BLaER1 treated with 17β-estradiol and CSF1 and Interleukin-3, amounts not matched to agents 10 nM and 100 nM (cell line): Measurements from ENCODE around the gene NAV2.
"Not testable (repeated sequence)": the region's sequence is repeated elsewhere in the genome, so short reads cannot be mapped to it uniquely, and the experiment has no call there.

Experiments used
- H3K27ac ChIP-seq, 11 experiments: shearing (Covaris generic); formaldehyde crosslinking; 2 replicates each; pipeline ENCODE4 v1.8.1; 2022
- H3K27me3 ChIP-seq, 11 experiments: shearing (Covaris generic); formaldehyde crosslinking; 2 replicates each; pipeline ENCODE4 v1.8.1; 2022
- H3K36me3 ChIP-seq, 11 experiments: shearing (Covaris generic); formaldehyde crosslinking; 2 replicates each; pipeline ENCODE4 v1.8.1; 2022
- H3K4me1 ChIP-seq, 10 experiments: shearing (Covaris generic); formaldehyde crosslinking; 2 replicates each; pipeline ENCODE4 v1.8.1; 2022
- H3K4me2 ChIP-seq, 11 experiments: shearing (Covaris generic); formaldehyde crosslinking; 2 replicates each; pipeline ENCODE4 v1.8.1; 2022
- H3K4me3 ChIP-seq, 10 experiments: shearing (Covaris generic); formaldehyde crosslinking; 2 replicates each; pipeline ENCODE4 v1.8.1; 2022
- H3K9ac ChIP-seq, 11 experiments: shearing (Covaris generic); formaldehyde crosslinking; 2 replicates each; pipeline ENCODE4 v1.8.1; 2022
- H3K9me3 ChIP-seq, 11 experiments: shearing (Covaris generic); formaldehyde crosslinking; replicated peaks in 1 of 11; 2 replicates each; pipeline ENCODE4 v1.8.1; 2022
- H4K20me1 ChIP-seq, 11 experiments: shearing (Covaris generic); formaldehyde crosslinking; 2 replicates each; pipeline ENCODE4 v1.8.1; 2022
- Cebpa-rat ChIP-seq, 11 experiments: shearing (Covaris generic); IDR thresholded peaks; 2 replicates each; pipeline ENCODE4 v1.8.1; 2022

Gene NAV2

GRCh38 chr11:19957294-19957943, 244.8 kb downstream of the NAV2 start:
- Histone ChIP-seq H3K27ac (no peak overlapping the region), H3K4me3 (no peak overlapping the region), H4K20me1 (no peaks in the 10 kb centered on the region)

DNA sequence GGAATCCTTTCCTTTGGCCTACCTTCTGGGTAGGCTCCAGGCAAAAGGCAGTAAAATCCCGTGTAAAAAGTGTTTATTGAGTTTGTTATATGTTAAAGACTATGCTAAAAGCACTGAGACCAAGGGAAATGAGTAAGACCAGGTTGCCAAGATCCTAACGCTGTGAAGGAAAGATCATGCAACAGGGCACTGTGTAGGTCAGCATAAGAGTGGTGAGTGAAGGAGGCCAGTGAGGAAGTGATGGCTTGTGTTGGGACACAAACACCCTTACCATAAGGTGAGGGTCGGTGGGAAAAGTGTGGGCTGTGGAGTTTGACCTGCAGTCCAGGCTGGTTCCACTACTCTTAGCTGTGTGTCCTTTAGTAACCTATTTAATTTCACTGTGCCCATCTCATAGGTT, 245.6 kb downstream of the NAV2 start:
- Histone ChIP-seq H3K27me3 (no peaks in the 10 kb centered on the region), H3K9ac (no peak overlapping the region), H3K36me3 (no peaks in the 10 kb centered on the region), H3K4me3 (no peak overlapping the region), H4K20me1 (no peaks in the 10 kb centered on the region), H3K4me1 (peaks cover 0 to 18% (median 13%) of the 10 kb centered on the region in 10 experiments; a peak in 13 of 20 replicates), H3K27ac (no peak overlapping the region), H3K9me3 (no peaks in the 10 kb centered on the region), H3K4me2 (peak overlapping the region in 1 of 11 experiments; percentile 48; a peak in 2 of 22 replicates)
- no peak for TF ChIP-seq Cebpa-rat (IDR thresholded peaks at IDR 0.05)

More at GRCh38 chr11:19957294-19957943, 244.8 kb downstream of the NAV2 start:
- no peak for TF ChIP-seq Cebpa-rat (IDR thresholded peaks at IDR 0.05)
- Histone ChIP-seq H3K9ac (no peak overlapping the region), H3K36me3 (no peaks in the 10 kb centered on the region), H3K27me3 (no peaks in the 10 kb centered on the region), H3K9me3 (no peaks in the 10 kb centered on the region), H3K4me2 (no peak overlapping the region), H3K4me1 (peaks cover 0 to 15% (median 13%) of the 10 kb centered on the region in 10 experiments; a peak in 13 of 20 replicates)

GRCh38 chr11:19959210-19959609, 246.6 kb downstream of the NAV2 start:
- H3K4me1 ChIP-seq: peaks cover 0 to 28% (median 22%) of the 10 kb centered on the region in 10 experiments; a peak in 15 of 20 replicates
- H3K36me3 ChIP-seq: no peaks in the 10 kb centered on the region
- no peak overlapping the region for H3K9ac ChIP-seq
- H3K4me2 ChIP-seq: peak overlapping the region in 9 of 11 experiments; percentile 11 to 66 (median 47); a peak in 15 of 22 replicates
- no peaks in the 10 kb centered on the region for H3K9me3 ChIP-seq
- no peak overlapping the region for H3K27ac ChIP-seq
- H3K4me3 ChIP-seq: no peak overlapping the region
- no peaks in the 10 kb centered on the region for H4K20me1 ChIP-seq
- TF ChIP-seq Cebpa-rat (IDR thresholded peaks at IDR 0.05): no peak
- no peaks in the 10 kb centered on the region for H3K27me3 ChIP-seq

DNA sequence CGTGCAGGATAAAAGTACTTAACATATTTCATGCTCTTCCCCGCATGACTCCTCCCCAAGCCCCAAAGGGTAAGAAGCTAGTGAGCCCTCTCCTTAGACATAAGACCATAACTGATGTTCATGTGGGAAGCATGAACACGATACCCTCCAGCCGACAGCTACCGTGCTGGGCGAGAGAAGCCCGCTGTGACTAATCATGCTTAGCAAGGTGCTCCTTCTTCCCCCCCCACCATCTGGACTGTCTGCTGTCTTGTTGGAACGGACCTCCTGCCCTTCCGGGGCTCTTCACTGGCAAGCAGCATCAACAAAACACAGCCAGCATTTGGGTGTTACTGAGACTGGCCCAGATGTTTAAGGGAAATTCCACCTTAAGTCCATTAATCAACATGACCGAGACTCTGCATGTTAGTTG, 247.0 kb downstream of the NAV2 start:
- no peak for TF ChIP-seq Cebpa-rat (IDR thresholded peaks at IDR 0.05)
- no peak overlapping the region for H3K4me3 ChIP-seq
- H3K4me2 ChIP-seq: peak overlapping the region in 9 of 11 experiments; percentile 11 to 66 (median 47); a peak in 16 of 22 replicates
- H3K36me3 ChIP-seq: no peaks in the 10 kb centered on the region
- H3K27ac ChIP-seq: no peak overlapping the region
- H4K20me1 ChIP-seq: no peaks in the 10 kb centered on the region
- H3K27me3 ChIP-seq: no peaks in the 10 kb centered on the region
- peaks cover 0 to 32% (median 26%) of the 10 kb centered on the region in 10 experiments; a peak in 15 of 20 replicates for H3K4me1 ChIP-seq
- no peaks in the 10 kb centered on the region for H3K9me3 ChIP-seq
- no peak overlapping the region for H3K9ac ChIP-seq

DNA sequence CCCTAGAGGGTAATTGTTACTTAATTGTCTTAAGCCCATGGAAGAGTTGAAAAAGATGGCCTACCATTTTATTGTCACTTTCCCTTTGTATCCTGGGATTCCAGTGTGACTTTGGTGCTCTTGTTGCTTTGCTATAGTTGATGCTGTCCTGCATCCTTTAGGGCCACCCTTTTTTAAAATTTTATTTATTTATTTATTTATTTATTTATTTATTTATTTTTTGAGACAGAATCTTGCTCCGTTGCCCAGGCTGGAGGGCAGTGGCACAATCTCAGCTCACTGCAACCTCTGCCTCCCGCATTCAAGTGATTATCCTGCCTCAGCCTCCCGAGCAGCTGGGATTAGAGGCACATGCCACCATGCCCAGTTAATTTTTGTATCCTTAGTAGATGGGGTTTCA, 247.8 kb downstream of the NAV2 start:
- H4K20me1 ChIP-seq, H3K9ac ChIP-seq, H3K9me3 ChIP-seq, H3K36me3 ChIP-seq, H3K27ac ChIP-seq, H3K4me3 ChIP-seq, H3K27me3 ChIP-seq: not testable (repeated sequence)
- Histone ChIP-seq H3K4me2 (peak overlapping the region in 1 of 11 experiments; percentile 66; a peak in 3 of 22 replicates), H3K4me1 (peaks cover 0 to 38% (median 30%) of the 10 kb centered on the region in 10 experiments; a peak in 15 of 20 replicates)

GRCh38 chr11:19961225-19961624, 248.6 kb downstream of the NAV2 start:
- Histone ChIP-seq H4K20me1 (no peaks in the 10 kb centered on the region), H3K9me3 (no peaks in the 10 kb centered on the region), H3K27ac (no peak overlapping the region), H3K4me2 (no peak overlapping the region), H3K27me3 (no peaks in the 10 kb centered on the region), H3K36me3 (no peaks in the 10 kb centered on the region), H3K9ac (no peak overlapping the region), H3K4me3 (no peak overlapping the region), H3K4me1 (peaks cover 0 to 38% (median 30%) of the 10 kb centered on the region in 10 experiments; a peak in 15 of 20 replicates)
- TF ChIP-seq Cebpa-rat (IDR thresholded peaks at IDR 0.05): no peak

DNA sequence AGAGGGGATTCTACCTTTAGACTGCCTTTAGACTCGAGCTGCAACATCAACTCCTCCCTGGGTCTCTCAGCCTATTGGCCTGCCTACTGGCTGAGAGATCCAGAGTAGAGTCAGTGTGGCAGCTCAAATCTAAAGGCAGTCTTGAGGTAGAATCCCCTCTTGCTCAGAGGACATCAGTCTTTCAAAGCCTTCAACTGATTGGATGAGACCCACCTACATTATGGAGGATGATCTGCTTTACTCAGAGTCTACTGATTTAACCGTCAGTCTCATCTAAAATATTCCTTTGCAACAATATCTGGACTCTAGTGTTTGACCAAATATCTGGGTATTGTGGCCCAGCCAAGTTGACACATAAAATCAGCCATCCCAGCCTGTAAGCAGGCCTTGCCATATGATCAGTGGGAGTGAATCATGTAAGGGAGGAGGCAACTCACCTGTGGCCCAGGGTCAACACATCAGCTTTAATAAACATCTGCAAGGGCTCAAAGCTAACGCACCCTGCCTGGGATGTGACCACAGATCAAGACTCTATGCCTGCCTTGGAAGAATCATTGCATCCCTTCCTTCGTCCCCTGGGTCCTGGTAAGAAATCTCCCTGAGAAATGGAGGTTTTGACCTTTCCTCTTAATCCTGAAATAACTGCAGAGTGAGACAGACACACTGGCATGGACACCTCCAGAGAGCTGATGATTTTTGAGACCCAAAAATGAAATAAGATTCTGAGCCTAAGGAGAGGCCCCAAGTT, 249.6 kb downstream of the NAV2 start:
- Histone ChIP-seq H3K36me3 (no peaks in the 10 kb centered on the region), H3K27me3 (no peaks in the 10 kb centered on the region), H3K9ac (no peak overlapping the region), H3K4me2 (no peak overlapping the region), H3K9me3 (no peaks in the 10 kb centered on the region), H3K27ac (no peak overlapping the region), H3K4me3 (no peak overlapping the region), H4K20me1 (no peaks in the 10 kb centered on the region), H3K4me1 (peaks cover 0 to 38% (median 30%) of the 10 kb centered on the region in 10 experiments; a peak in 15 of 20 replicates)
- TF ChIP-seq Cebpa-rat (IDR thresholded peaks at IDR 0.05): no peak

DNA sequence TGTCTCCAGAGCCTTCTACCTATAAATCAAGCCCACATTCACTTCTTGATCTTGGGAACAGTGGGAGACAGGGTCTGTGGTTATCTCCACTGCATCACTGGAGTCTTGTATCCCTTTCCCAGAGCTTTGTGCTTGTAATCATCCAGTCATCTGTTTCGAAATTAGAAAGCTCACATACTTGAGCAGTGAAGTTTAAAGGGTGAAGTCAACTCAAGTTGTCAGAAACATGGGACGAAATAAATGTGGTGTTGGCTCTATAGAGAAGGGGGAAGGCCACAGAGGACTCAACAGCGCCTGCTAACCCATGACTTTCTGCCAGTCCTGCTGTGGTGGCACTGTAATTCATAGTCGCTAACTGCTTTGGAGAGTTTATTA, 250.2 kb downstream of the NAV2 start:
- Histone ChIP-seq H3K9ac (no peak overlapping the region), H3K27me3 (no peaks in the 10 kb centered on the region), H3K9me3 (no peaks in the 10 kb centered on the region), H3K27ac (no peak overlapping the region), H3K4me3 (no peak overlapping the region), H3K4me1 (peaks cover 0 to 38% (median 30%) of the 10 kb centered on the region in 10 experiments; a peak in 15 of 20 replicates), H3K4me2 (no peak overlapping the region), H3K36me3 (no peaks in the 10 kb centered on the region), H4K20me1 (no peaks in the 10 kb centered on the region)
- TF ChIP-seq Cebpa-rat (IDR thresholded peaks at IDR 0.05): no peak

DNA sequence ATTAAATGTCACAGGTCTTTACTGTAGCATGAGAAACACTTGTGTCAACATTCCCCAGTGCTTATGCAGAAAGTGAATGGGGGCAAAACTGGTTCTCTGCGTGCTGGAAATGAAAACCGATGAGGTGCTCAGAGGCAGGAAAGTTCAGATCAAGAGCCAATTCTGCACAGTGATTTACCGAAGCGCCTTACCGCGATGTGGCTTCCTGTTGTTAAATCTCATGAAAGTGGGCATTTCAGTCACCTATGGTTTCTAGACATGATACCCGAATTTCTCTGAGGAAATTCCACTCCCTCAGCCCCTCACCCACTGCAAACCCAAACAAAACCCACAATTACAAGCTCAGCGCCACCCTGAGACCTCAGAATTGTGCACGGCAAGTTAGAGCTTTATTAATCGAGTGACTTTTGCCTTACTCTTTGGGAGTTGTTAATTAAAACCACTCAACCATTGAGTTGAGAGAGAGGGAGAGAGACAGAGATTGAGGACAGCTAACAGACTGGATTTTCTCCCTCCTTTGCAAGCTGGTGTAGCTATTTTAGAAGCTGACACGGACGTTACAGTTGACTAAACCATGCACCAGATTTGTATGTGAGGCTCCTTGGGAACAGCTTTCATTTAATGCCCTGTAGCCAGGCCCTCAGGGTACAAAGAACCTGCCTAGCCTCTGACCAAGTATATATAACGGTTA, 251.2 kb downstream of the NAV2 start:
- no peak overlapping the region for H3K27ac ChIP-seq
- peaks cover 2 to 39% (median 30%) of the 10 kb centered on the region in 10 experiments; a peak in 16 of 20 replicates for H3K4me1 ChIP-seq
- no peaks in the 10 kb centered on the region for H3K36me3 ChIP-seq
- no peak for TF ChIP-seq Cebpa-rat (IDR thresholded peaks at IDR 0.05)
- H3K9me3 ChIP-seq: no peaks in the 10 kb centered on the region
- no peaks in the 10 kb centered on the region for H3K27me3 ChIP-seq
- no peaks in the 10 kb centered on the region for H4K20me1 ChIP-seq
- no peak overlapping the region for H3K9ac ChIP-seq
- no peak overlapping the region for H3K4me3 ChIP-seq
- H3K4me2 ChIP-seq: peak overlapping the region in 9 of 11 experiments; percentile 34 to 78 (median 66); a peak in 19 of 22 replicates
